ENCODE measurements around the gene CARD18.

GRCh38 chr11:105111145-105111944 is 28.2 kb downstream of the CARD18 start:
- no peak for TF ChIP-seq EZH2 (IDR thresholded peaks at IDR 0.05; ENCODE audit: low read length, unreplicated experiment)
- TF ChIP-seq EZH2phosphoT487 (IDR thresholded peaks at IDR 0.05; ENCODE audit: borderline replicate concordance, low read length) = no peak
- no peak for TF ChIP-seq CTCF (conservative IDR thresholded peaks at IDR 0.05; ENCODE audit: low read depth, low read length)

Measured in PC-3 (cell line).